ENCODE measurements around the gene CLEC7A.

DNA sequence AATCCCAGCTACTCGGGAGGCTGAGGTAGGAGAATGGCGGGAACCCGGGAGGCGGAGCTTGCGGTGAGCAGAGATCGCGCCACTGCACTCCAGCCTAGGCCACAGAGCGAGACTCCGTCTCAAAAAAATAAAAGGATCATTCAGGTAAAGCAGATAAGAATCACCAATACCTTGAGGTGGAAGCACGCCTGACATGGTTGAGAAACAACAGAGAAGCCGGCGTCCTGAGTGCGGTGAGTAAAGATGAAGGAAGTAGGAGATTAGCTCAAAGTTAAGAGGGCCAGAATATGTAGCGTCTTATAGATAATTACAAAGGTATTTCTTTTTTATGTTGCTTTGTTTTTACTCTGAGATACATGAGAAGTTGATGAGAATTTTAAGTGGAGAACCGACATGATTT lies 14.7 kb downstream of the CLEC7A start:
- TF ChIP-seq, protein P1, sequence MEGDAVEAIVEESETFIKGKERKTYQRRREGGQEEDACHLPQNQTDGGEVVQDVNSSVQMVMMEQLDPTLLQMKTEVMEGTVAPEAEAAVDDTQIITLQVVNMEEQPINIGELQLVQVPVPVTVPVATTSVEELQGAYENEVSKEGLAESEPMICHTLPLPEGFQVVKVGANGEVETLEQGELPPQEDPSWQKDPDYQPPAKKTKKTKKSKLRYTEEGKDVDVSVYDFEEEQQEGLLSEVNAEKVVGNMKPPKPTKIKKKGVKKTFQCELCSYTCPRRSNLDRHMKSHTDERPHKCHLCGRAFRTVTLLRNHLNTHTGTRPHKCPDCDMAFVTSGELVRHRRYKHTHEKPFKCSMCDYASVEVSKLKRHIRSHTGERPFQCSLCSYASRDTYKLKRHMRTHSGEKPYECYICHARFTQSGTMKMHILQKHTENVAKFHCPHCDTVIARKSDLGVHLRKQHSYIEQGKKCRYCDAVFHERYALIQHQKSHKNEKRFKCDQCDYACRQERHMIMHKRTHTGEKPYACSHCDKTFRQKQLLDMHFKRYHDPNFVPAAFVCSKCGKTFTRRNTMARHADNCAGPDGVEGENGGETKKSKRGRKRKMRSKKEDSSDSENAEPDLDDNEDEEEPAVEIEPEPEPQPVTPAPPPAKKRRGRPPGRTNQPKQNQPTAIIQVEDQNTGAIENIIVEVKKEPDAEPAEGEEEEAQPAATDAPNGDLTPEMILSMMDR (IDR thresholded peaks at IDR 0.05) = no peak
- TF ChIP-seq SIN3A (IDR thresholded peaks at IDR 0.05; ENCODE audit: borderline replicate concordance, insufficient read depth, low read depth, low read length) = no peak
- TF ChIP-seq, protein P2, sequence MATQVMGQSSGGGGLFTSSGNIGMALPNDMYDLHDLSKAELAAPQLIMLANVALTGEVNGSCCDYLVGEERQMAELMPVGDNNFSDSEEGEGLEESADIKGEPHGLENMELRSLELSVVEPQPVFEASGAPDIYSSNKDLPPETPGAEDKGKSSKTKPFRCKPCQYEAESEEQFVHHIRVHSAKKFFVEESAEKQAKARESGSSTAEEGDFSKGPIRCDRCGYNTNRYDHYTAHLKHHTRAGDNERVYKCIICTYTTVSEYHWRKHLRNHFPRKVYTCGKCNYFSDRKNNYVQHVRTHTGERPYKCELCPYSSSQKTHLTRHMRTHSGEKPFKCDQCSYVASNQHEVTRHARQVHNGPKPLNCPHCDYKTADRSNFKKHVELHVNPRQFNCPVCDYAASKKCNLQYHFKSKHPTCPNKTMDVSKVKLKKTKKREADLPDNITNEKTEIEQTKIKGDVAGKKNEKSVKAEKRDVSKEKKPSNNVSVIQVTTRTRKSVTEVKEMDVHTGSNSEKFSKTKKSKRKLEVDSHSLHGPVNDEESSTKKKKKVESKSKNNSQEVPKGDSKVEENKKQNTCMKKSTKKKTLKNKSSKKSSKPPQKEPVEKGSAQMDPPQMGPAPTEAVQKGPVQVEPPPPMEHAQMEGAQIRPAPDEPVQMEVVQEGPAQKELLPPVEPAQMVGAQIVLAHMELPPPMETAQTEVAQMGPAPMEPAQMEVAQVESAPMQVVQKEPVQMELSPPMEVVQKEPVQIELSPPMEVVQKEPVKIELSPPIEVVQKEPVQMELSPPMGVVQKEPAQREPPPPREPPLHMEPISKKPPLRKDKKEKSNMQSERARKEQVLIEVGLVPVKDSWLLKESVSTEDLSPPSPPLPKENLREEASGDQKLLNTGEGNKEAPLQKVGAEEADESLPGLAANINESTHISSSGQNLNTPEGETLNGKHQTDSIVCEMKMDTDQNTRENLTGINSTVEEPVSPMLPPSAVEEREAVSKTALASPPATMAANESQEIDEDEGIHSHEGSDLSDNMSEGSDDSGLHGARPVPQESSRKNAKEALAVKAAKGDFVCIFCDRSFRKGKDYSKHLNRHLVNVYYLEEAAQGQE (IDR thresholded peaks at IDR 0.05; ENCODE audit: insufficient read depth in 1 of 2, low read depth in 2 of 2, low read length in 1 of 2) = no peak

All from Panc1 (cell line).